ENCODE measurements around the gene MTF2.

The MTF2 gene

GRCh38 chr1:93042187-93043056 lies 36.7 kb upstream of the MTF2 start:
- no peak overlapping the region for H3K23ac ChIP-seq (ENCODE audit: low read length in 2 of 2)
- H2AFZ ChIP-seq (ENCODE audit: low read depth, low read length): no peak overlapping the region
- H2BK15ac ChIP-seq (ENCODE audit: low read depth, poor library complexity, severe bottlenecking): no peak overlapping the region
- H4K8ac ChIP-seq (ENCODE audit: low read length): no peak overlapping the region
- no peaks in the 10 kb centered on the region for H3K79me1 ChIP-seq (replicated peaks; ENCODE audit: low read length, poor library complexity, severe bottlenecking)
- no peaks in the 10 kb centered on the region for H3K27me3 ChIP-seq (ENCODE audit: control insufficient read depth in 1 of 2, insufficient read depth in 1 of 2, low read length in 2 of 2)
- H3K36me3 ChIP-seq (ENCODE audit: control insufficient read depth in 1 of 2, insufficient read depth in 2 of 2, low read depth in 1 of 2, low read length in 2 of 2): no peaks in the 10 kb centered on the region
- H2BK12ac ChIP-seq (ENCODE audit: low read length in 2 of 2): no peak overlapping the region
- no peak overlapping the region for H3K27ac ChIP-seq (ENCODE audit: low read length, poor library complexity, severe bottlenecking)
- H3K4me3 ChIP-seq (ENCODE audit: insufficient read depth in 1 of 2, low read depth in 1 of 2, low read length in 2 of 2): peak overlapping the region in 1 of 2 experiments; percentile 35
- H3K9ac ChIP-seq (ENCODE audit: low read length): no peak overlapping the region
- H2BK120ac ChIP-seq (ENCODE audit: low read depth, low read length): no peak overlapping the region
- no peaks in the 10 kb centered on the region for H3K9me3 ChIP-seq (ENCODE audit: control insufficient read depth, low read length)
- no peaks in the 10 kb centered on the region for H3K4me1 ChIP-seq (ENCODE audit: control insufficient read depth, insufficient read depth, low read depth, low read length)
- no peak overlapping the region for H2AK5ac ChIP-seq (ENCODE audit: low read length, severe bottlenecking)
- DNase-seq: no peak
- WGBS: 86% methylated on average over 10 of the region's 10 CpGs
- H3K18ac ChIP-seq (ENCODE audit: low read depth in 1 of 2, low read length in 2 of 2): no peak overlapping the region
- H3K14ac ChIP-seq (ENCODE audit: low read length in 2 of 2): no peak overlapping the region
- no peak overlapping the region for H3K4me2 ChIP-seq (ENCODE audit: low read length, poor library complexity, severe bottlenecking)
- H2BK5ac ChIP-seq (ENCODE audit: low read depth, low read length, poor library complexity, severe bottlenecking): no peak overlapping the region
- H3K4ac ChIP-seq (ENCODE audit: low read depth in 1 of 2, low read length in 2 of 2): no peak overlapping the region
- no peak overlapping the region for H4K91ac ChIP-seq (ENCODE audit: low read length)

GRCh38 chr1:93043057-93043557 lies 36.0 kb upstream of the MTF2 start:
- Histone ChIP-seq H3K27me3 (ENCODE audit: control insufficient read depth in 1 of 2, insufficient read depth in 1 of 2, low read length in 2 of 2) (no peaks in the 10 kb centered on the region), H3K4me1 (ENCODE audit: control insufficient read depth, insufficient read depth, low read depth, low read length) (no peaks in the 10 kb centered on the region), H3K4me3 (ENCODE audit: insufficient read depth in 1 of 2, low read depth in 1 of 2, low read length in 2 of 2) (no peak overlapping the region), H3K4ac (ENCODE audit: low read depth in 1 of 2, low read length in 2 of 2) (no peak overlapping the region), H2BK15ac (ENCODE audit: low read depth, poor library complexity, severe bottlenecking) (no peak overlapping the region), H3K9ac (ENCODE audit: low read length) (no peak overlapping the region), H3K79me1 (replicated peaks; ENCODE audit: low read length, poor library complexity, severe bottlenecking) (no peaks in the 10 kb centered on the region), H3K27ac (ENCODE audit: low read length, poor library complexity, severe bottlenecking) (no peak overlapping the region), H3K14ac (ENCODE audit: low read length in 2 of 2) (no peak overlapping the region), H4K8ac (ENCODE audit: low read length) (no peak overlapping the region), H2AK5ac (ENCODE audit: low read length, severe bottlenecking) (no peak overlapping the region), H3K36me3 (ENCODE audit: control insufficient read depth in 1 of 2, insufficient read depth in 2 of 2, low read depth in 1 of 2, low read length in 2 of 2) (no peaks in the 10 kb centered on the region), H2BK5ac (ENCODE audit: low read depth, low read length, poor library complexity, severe bottlenecking) (no peak overlapping the region), H3K9me3 (ENCODE audit: control insufficient read depth, low read length) (no peaks in the 10 kb centered on the region), H3K4me2 (ENCODE audit: low read length, poor library complexity, severe bottlenecking) (no peak overlapping the region), H4K91ac (ENCODE audit: low read length) (no peak overlapping the region), H2BK12ac (ENCODE audit: low read length in 2 of 2) (no peak overlapping the region), H3K18ac (ENCODE audit: low read depth in 1 of 2, low read length in 2 of 2) (no peak overlapping the region), H3K23ac (ENCODE audit: low read length in 2 of 2) (no peak overlapping the region), H2AFZ (ENCODE audit: low read depth, low read length) (no peak overlapping the region), H2BK120ac (ENCODE audit: low read depth, low read length) (no peak overlapping the region)
- DNase-seq: no peak
- no CpG with 5 or more reads among the region's 4 CpGs for WGBS

GRCh38 chr1:93047618-93048017 lies 31.5 kb upstream of the MTF2 start:
- no peaks in the 10 kb centered on the region for H3K36me3 ChIP-seq (ENCODE audit: control insufficient read depth in 1 of 2, insufficient read depth in 2 of 2, low read depth in 1 of 2, low read length in 2 of 2)
- no peak overlapping the region for H3K4me2 ChIP-seq (ENCODE audit: low read length, poor library complexity, severe bottlenecking)
- no peak overlapping the region for H2AFZ ChIP-seq (ENCODE audit: low read depth, low read length)
- 100% methylated on average over 1 of the region's 3 CpGs for whole genome bisulfite sequencing
- DNase-seq: no peak
- H2AK5ac ChIP-seq (ENCODE audit: low read length, severe bottlenecking): no peak overlapping the region
- no peak overlapping the region for H3K4ac ChIP-seq (ENCODE audit: low read depth in 1 of 2, low read length in 2 of 2)
- H2BK5ac ChIP-seq (ENCODE audit: low read depth, low read length, poor library complexity, severe bottlenecking): no peak overlapping the region
- no peak overlapping the region for H3K14ac ChIP-seq (ENCODE audit: low read length in 2 of 2)
- no peak overlapping the region for H3K18ac ChIP-seq (ENCODE audit: low read depth in 1 of 2, low read length in 2 of 2)
- no peaks in the 10 kb centered on the region for H3K27me3 ChIP-seq (ENCODE audit: control insufficient read depth in 1 of 2, insufficient read depth in 1 of 2, low read length in 2 of 2)
- no peaks in the 10 kb centered on the region for H3K9me3 ChIP-seq (ENCODE audit: control insufficient read depth, low read length)
- no peak overlapping the region for H3K4me3 ChIP-seq (ENCODE audit: insufficient read depth in 1 of 2, low read depth in 1 of 2, low read length in 2 of 2)
- no peaks in the 10 kb centered on the region for H3K79me1 ChIP-seq (replicated peaks; ENCODE audit: low read length, poor library complexity, severe bottlenecking)
- H2BK120ac ChIP-seq (ENCODE audit: low read depth, low read length): no peak overlapping the region
- no peak overlapping the region for H2BK12ac ChIP-seq (ENCODE audit: low read length in 2 of 2)
- H2BK15ac ChIP-seq (ENCODE audit: low read depth, poor library complexity, severe bottlenecking): no peak overlapping the region
- no peak overlapping the region for H4K91ac ChIP-seq (ENCODE audit: low read length)
- H3K27ac ChIP-seq (ENCODE audit: low read length, poor library complexity, severe bottlenecking): no peak overlapping the region
- H3K23ac ChIP-seq (ENCODE audit: low read length in 2 of 2): no peak overlapping the region
- no peaks in the 10 kb centered on the region for H3K4me1 ChIP-seq (ENCODE audit: control insufficient read depth, insufficient read depth, low read depth, low read length)
- no peak overlapping the region for H3K9ac ChIP-seq (ENCODE audit: low read length)
- H4K8ac ChIP-seq (ENCODE audit: low read length): no peak overlapping the region

- Histone ChIP-seq H3K4me3 (ENCODE audit: insufficient read depth in 1 of 2, low read depth in 1 of 2, low read length in 2 of 2) (no peak overlapping the region), H2BK12ac (ENCODE audit: low read length in 2 of 2) (no peak overlapping the region), H3K18ac (ENCODE audit: low read depth in 1 of 2, low read length in 2 of 2) (no peak overlapping the region), H3K79me1 (replicated peaks; ENCODE audit: low read length, poor library complexity, severe bottlenecking) (no peaks in the 10 kb centered on the region), H3K14ac (ENCODE audit: low read length in 2 of 2) (no peak overlapping the region), H3K23ac (ENCODE audit: low read length in 2 of 2) (no peak overlapping the region), H3K9ac (ENCODE audit: low read length) (no peak overlapping the region), H4K8ac (ENCODE audit: low read length) (no peak overlapping the region), H3K27me3 (ENCODE audit: control insufficient read depth in 1 of 2, insufficient read depth in 1 of 2, low read length in 2 of 2) (peaks cover 0 to 3% of the 10 kb centered on the region in 2 experiments), H2BK120ac (ENCODE audit: low read depth, low read length) (no peak overlapping the region), H3K4ac (ENCODE audit: low read depth in 1 of 2, low read length in 2 of 2) (no peak overlapping the region), H3K4me1 (ENCODE audit: control insufficient read depth, insufficient read depth, low read depth, low read length) (no peaks in the 10 kb centered on the region), H3K4me2 (ENCODE audit: low read length, poor library complexity, severe bottlenecking) (no peak overlapping the region), H2AK5ac (ENCODE audit: low read length, severe bottlenecking) (no peak overlapping the region), H4K91ac (ENCODE audit: low read length) (no peak overlapping the region), H2BK5ac (ENCODE audit: low read depth, low read length, poor library complexity, severe bottlenecking) (no peak overlapping the region), H2AFZ (ENCODE audit: low read depth, low read length) (no peak overlapping the region), H3K27ac (ENCODE audit: low read length, poor library complexity, severe bottlenecking) (no peak overlapping the region), H3K9me3 (ENCODE audit: control insufficient read depth, low read length) (no peaks in the 10 kb centered on the region), H2BK15ac (ENCODE audit: low read depth, poor library complexity, severe bottlenecking) (no peak overlapping the region), H3K36me3 (ENCODE audit: control insufficient read depth in 1 of 2, insufficient read depth in 2 of 2, low read depth in 1 of 2, low read length in 2 of 2) (no peaks in the 10 kb centered on the region)
- DNase-seq: no peak
- 100% methylated on average over 1 of the region's 1 CpG for WGBS
These were observed 27.1 kb upstream of the MTF2 start for GRCh38 chr1:93051961-93052360.

Data from mesenchymal stem cell (in vitro differentiated cells and primary cell).